Measurements from ENCODE around the gene HECTD2.
"Not testable (repeated sequence)": the region's sequence is repeated elsewhere in the genome, so short reads cannot be mapped to it uniquely, and the experiment has no call there.

The HECTD2 gene

GRCh38 chr10:91433620-91434019 lies 23.5 kb downstream of the HECTD2 start:
- TF ChIP-seq ZFX (IDR thresholded peaks at IDR 0.05), result no peak
- TF ChIP-seq, protein P1, sequence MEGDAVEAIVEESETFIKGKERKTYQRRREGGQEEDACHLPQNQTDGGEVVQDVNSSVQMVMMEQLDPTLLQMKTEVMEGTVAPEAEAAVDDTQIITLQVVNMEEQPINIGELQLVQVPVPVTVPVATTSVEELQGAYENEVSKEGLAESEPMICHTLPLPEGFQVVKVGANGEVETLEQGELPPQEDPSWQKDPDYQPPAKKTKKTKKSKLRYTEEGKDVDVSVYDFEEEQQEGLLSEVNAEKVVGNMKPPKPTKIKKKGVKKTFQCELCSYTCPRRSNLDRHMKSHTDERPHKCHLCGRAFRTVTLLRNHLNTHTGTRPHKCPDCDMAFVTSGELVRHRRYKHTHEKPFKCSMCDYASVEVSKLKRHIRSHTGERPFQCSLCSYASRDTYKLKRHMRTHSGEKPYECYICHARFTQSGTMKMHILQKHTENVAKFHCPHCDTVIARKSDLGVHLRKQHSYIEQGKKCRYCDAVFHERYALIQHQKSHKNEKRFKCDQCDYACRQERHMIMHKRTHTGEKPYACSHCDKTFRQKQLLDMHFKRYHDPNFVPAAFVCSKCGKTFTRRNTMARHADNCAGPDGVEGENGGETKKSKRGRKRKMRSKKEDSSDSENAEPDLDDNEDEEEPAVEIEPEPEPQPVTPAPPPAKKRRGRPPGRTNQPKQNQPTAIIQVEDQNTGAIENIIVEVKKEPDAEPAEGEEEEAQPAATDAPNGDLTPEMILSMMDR (conservative IDR thresholded peaks at IDR 0.05), result no peak
- H3K27ac ChIP-seq, result no peak overlapping the region

- H3K27ac ChIP-seq, result no peak overlapping the region
- no peak for TF ChIP-seq ZFX (IDR thresholded peaks at IDR 0.05)
- TF ChIP-seq, protein P1 (conservative IDR thresholded peaks at IDR 0.05), result no peak
These were observed 23.9 kb downstream of the HECTD2 start for GRCh38 chr10:91434041-91434440.

GRCh38 chr10:91435241-91435640 lies 25.1 kb downstream of the HECTD2 start:
- no peak for TF ChIP-seq ZFX (IDR thresholded peaks at IDR 0.05)
- TF ChIP-seq, protein P1 (conservative IDR thresholded peaks at IDR 0.05), result no peak
- no peak overlapping the region for H3K27ac ChIP-seq

DNA sequence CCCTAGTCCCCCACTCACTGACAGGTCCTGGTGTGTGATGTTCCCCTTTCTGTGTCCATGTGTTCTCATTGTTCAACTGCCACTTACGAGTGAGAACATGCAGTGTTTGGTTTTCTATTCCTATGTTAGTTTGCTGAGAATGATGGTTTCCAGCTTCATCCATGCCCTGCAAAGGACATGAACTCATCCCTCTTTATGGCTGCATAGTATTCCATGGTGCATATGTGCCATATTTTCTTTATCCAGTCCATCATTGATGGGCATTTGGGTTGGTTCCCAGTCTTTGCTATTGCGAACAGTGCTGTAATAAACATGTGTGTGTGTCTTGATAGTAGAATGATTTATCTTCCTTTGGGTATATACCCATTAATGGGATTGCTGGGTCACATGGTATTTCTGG lies 28.1 kb downstream of the HECTD2 start:
- H3K27ac ChIP-seq, result not testable (repeated sequence)

DNA sequence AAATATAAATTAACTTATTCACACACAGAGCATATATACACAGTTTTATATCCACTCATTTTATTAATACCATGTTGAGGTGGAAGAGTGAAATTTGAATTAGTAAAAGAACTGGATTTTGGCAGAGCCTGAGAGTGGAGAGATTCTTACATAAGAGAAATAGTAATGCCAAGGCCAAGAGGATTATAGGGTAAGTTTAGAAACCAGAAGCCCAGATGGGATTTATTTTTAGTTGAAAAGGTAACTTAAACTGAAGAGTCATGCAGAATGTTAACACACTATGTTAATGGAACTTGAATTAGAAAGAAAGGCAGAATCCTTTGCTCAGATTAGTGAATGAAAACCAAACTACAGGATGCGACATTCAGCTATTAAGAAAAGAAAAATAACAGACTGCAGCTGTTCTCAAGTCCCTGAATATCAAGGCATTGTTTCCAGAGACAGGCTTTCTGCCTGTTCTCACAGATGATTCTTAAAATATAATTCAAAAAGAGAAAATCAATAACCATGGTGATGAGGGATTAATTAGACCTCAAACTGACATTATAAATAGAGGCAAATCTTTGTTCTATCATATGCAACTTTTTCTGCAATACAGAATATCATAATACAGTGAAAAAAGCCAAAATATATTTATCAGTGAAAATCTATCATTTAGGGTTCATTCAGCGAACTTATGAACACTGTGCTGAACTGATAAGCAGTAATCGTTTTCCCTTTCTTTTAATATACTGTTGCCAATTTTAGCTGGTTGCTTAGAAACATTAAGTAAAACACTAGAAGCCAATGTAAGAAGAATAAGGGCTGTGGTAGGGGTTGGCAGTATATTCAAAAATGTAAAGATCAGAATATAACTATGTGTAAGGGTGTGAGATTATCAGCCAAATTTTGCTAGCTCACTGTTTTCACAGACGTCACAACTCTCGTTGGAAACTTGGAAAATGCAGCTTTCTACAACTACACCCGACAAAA lies 34.4 kb downstream of the HECTD2 start:
- H3K27ac ChIP-seq, result no peak overlapping the region
- no peak for TF ChIP-seq ZFX (IDR thresholded peaks at IDR 0.05)
- TF ChIP-seq, protein P1 (conservative IDR thresholded peaks at IDR 0.05), result no peak

DNA sequence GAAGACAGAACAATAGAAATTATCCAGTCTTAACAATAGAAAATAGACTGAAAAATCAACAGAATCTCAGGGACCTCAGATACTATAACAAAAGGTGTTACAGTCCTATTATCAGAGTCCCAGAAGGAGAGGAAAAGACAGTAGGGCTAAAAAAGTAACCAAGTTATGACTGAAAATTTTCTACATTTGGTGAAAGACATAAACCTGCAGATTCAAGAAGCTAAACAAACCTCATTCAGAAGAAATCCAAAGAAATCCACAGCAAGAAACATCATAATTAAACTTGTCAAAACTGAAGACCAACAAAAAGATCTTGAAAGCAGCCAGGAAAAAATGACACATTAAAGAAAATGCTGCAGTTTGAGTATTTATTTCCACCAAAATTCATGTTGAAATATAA lies 41.9 kb downstream of the HECTD2 start:
- TF ChIP-seq, protein P1 (conservative IDR thresholded peaks at IDR 0.05), result no peak
- TF ChIP-seq ZFX (IDR thresholded peaks at IDR 0.05), result no peak
- no peak overlapping the region for H3K27ac ChIP-seq

DNA sequence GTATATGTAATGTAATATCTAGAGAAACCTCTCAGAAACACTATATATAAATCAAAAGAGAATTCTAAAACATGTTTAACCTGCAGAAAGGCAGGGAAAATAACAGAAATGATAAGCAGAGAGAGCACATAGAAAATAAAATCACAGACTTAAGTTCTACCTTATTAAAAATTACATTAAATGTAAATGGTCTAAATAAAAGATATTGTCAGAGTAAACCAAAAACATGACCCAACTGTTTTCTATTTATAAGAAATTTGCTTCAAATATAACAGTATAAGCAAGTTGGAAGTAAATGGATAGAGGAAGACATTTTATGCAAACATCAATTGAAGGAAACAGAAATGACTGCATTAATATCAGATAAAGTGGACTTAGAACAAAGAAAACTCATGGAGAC lies 43.4 kb downstream of the HECTD2 start:
- H3K27ac ChIP-seq, result no peak overlapping the region
- TF ChIP-seq, protein P1 (conservative IDR thresholded peaks at IDR 0.05), result no peak
- TF ChIP-seq ZFX (IDR thresholded peaks at IDR 0.05), result no peak

GRCh38 chr10:91455135-91455534 lies 45.0 kb downstream of the HECTD2 start:
- H3K27ac ChIP-seq, result not testable (repeated sequence)
